CD4-positive, alpha-beta T cell (primary cell): ENCODE results near the gene WFDC2. TPM values are rescaled to one million over a fixed set of nuclear protein-coding genes. Genes with fewer than 3 reads are reported as not detected.

ENCODE experiments used
- ATAC-seq: fragments of 200-7000 bp; cut with Tn5 transposase; one replicate; pipeline ENCODE4 v1.10.0; 2022; ENCODE audit warnings: mild to moderate bottlenecking; ENCODE audit not compliant: poor library complexity
- CTCF ChIA-PET: fragments of 350-600 bp; sonication (Branson Sonifier 250); formaldehyde crosslinking; loops from one replicate; lab custom pipeline; 2021; ENCODE audit warnings: antibody characterized with exemption, inconsistent platforms; lab: Charles Lee
- POLR2A ChIA-PET: fragments of 350-600 bp; sonication (Branson Sonifier 250); formaldehyde crosslinking; loops from one replicate; lab custom pipeline; 2021; ENCODE audit warnings: antibody characterized with exemption, inconsistent platforms; lab: Charles Lee
- DNase-seq, 14 experiments: peaks; one replicate each; pipeline ENCODE4 v3.0.0-alpha.2; 2013 to 2020; ENCODE audit warnings: mixed read lengths in 2 of 14
- H3K27ac ChIP-seq, 2 donors: one replicate each; pipeline versions ENCODE4 v1.5.1 to v1.7.0; 2013; ENCODE audit warnings: low read length in 2 of 2, low read depth in 1 of 2, mild to moderate bottlenecking in 1 of 2
- H3K27me3 ChIP-seq, 2 experiments: 1 replicate in 1 of 2; 2 replicates in 1 of 2; pipeline versions ENCODE4 v1.6.1 to v1.7.0; 2013; ENCODE audit warnings: low read length in 2 of 2, control low read depth in 1 of 2, mild to moderate bottlenecking in 1 of 2, moderate library complexity in 1 of 2; ENCODE audit not compliant: insufficient read depth in 2 of 2, control insufficient read depth in 1 of 2
- H3K36me3 ChIP-seq: one replicate; pipeline ENCODE4 v1.6.1; 2013; ENCODE audit warnings: low read length, control low read depth; ENCODE audit not compliant: insufficient read depth
- H3K4me1 ChIP-seq: one replicate; pipeline ENCODE4 v1.6.1; 2013; ENCODE audit warnings: low read length, control low read depth; ENCODE audit not compliant: insufficient read depth
- H3K4me3 ChIP-seq: one replicate; pipeline ENCODE4 v1.5.1; 2013; ENCODE audit warnings: mild to moderate bottlenecking, low read length, moderate library complexity
- H3K9me3 ChIP-seq, 2 experiments: 1 replicate in 1 of 2; 2 replicates in 1 of 2; pipeline versions ENCODE4 v1.6.1 to v1.7.0; 2013; ENCODE audit warnings: low read length in 2 of 2, mild to moderate bottlenecking in 2 of 2, control low read depth in 1 of 2, moderate library complexity in 1 of 2; ENCODE audit not compliant: control insufficient read depth in 1 of 2, insufficient read depth in 1 of 2
- H3K27ac Mint-ChIP-seq: one replicate; pipeline ENCODE4 v1.8.0; 2020; ENCODE audit warnings: mixed read lengths
- H3K27me3 Mint-ChIP-seq: one replicate; pipeline ENCODE4 v1.8.0; 2021; ENCODE audit warnings: mixed read lengths
- H3K36me3 Mint-ChIP-seq: one replicate; pipeline ENCODE4 v1.8.0; 2021; ENCODE audit warnings: low read depth, mixed read lengths
- H3K4me1 Mint-ChIP-seq: one replicate; pipeline ENCODE4 v1.8.0; 2021; ENCODE audit warnings: low read depth, mixed read lengths
- H3K4me3 Mint-ChIP-seq: one replicate; pipeline ENCODE4 v1.8.0; 2020; ENCODE audit warnings: mild to moderate bottlenecking, mixed read lengths
- H3K9me3 Mint-ChIP-seq: one replicate; pipeline ENCODE4 v1.8.0; 2020; ENCODE audit warnings: mixed read lengths
- intact Hi-C, 2 experiments: fragments of 100-400 bp; cut with DNase I in 1 of 2; cut with micrococcal nuclease in 1 of 2; formaldehyde crosslinking; loops; one replicate each; pipeline versions ENCODE4 v1.15.1 to v1.9.0; 2023 to 2025; cut with DNase I, micrococcal nuclease
- total RNA-seq, 174 experiments: library from RNA in 2 of 174; stranded (reverse) in 2 of 174; gene quantifications; one replicate each; pipeline ENCODE4 v1.2.3 and lab custom pipeline; 2021 to 2026
- TF ChIP-seq, protein P1 (sequence below): fragments of 200-600 bp; IDR thresholded peaks from one replicate; pipeline ENCODE4 v1.8.0; 2022; ENCODE audit warnings: antibody characterized with exemption, mild to moderate bottlenecking

Gene WFDC2
- total RNA-seq, 2 experiments from 2014 or later: not detected

DNA sequence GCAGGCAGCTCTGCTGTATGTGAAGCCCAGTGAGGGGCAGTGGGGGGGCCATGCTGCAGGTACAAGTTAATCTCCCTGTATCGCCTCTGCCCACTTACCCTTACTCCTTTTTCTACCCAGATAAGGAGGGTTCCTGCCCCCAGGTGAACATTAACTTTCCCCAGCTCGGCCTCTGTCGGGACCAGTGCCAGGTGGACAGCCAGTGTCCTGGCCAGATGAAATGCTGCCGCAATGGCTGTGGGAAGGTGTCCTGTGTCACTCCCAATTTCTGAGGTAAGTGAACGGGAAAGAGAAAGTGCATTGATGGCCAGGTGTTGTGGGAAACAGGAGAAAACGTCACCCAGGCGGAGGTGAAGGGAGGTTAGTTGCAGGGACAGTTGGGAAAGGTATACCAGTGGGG lies 10.3 kb downstream of the WFDC2 start:
- H3K9me3 Mint-ChIP-seq: no peaks in the 10 kb centered on the region
- ChIA-PET POLR2A (no interaction called here), CTCF (no interaction called here)
- H3K27ac Mint-ChIP-seq: no peak overlapping the region
- no peak overlapping the region for H3K4me3 Mint-ChIP-seq
- H3K27ac ChIP-seq: no peak overlapping the region
- H3K4me1 ChIP-seq: no peaks in the 10 kb centered on the region
- intact Hi-C loops: no loop called here
- no peaks in the 10 kb centered on the region for H3K36me3 Mint-ChIP-seq
- no peaks in the 10 kb centered on the region for H3K4me1 Mint-ChIP-seq
- TF ChIP-seq, protein P1, sequence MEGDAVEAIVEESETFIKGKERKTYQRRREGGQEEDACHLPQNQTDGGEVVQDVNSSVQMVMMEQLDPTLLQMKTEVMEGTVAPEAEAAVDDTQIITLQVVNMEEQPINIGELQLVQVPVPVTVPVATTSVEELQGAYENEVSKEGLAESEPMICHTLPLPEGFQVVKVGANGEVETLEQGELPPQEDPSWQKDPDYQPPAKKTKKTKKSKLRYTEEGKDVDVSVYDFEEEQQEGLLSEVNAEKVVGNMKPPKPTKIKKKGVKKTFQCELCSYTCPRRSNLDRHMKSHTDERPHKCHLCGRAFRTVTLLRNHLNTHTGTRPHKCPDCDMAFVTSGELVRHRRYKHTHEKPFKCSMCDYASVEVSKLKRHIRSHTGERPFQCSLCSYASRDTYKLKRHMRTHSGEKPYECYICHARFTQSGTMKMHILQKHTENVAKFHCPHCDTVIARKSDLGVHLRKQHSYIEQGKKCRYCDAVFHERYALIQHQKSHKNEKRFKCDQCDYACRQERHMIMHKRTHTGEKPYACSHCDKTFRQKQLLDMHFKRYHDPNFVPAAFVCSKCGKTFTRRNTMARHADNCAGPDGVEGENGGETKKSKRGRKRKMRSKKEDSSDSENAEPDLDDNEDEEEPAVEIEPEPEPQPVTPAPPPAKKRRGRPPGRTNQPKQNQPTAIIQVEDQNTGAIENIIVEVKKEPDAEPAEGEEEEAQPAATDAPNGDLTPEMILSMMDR: no peak
- peaks cover 20 to 31% of the 10 kb centered on the region in 2 experiments for H3K27me3 ChIP-seq
- no peak overlapping the region for H3K4me3 ChIP-seq
- ATAC-seq (no peak), DNase-seq (no peak)
- H3K27me3 Mint-ChIP-seq: peaks cover 56% of the 10 kb centered on the region
- peaks cover 0 to 13% of the 10 kb centered on the region in 2 experiments for H3K9me3 ChIP-seq
- H3K36me3 ChIP-seq: no peaks in the 10 kb centered on the region

DNA sequence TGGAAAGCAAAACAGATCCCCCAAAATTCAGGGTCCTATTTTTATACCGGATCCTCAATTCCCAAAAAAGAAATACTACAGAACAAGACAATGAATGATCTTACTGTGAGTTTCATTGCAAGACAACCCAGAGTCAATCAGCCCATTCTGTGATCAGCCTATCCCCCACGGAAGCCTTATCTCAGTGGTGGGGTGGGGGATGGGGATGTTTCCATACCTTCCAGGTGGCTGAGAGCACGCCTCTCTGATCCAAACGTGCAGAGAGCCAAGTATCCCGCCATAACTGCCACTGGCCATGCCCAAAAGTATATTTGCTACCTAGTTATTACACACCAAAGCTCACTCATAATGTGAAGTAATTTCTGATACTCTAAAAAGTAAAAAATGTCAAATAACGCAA lies 15.1 kb downstream of the WFDC2 start:
- Mint-ChIP-seq H3K27me3 (peaks cover 80% of the 10 kb centered on the region), H3K4me1 (no peaks in the 10 kb centered on the region), H3K4me3 (no peak overlapping the region), H3K36me3 (no peaks in the 10 kb centered on the region), H3K27ac (no peak overlapping the region), H3K9me3 (no peaks in the 10 kb centered on the region)
- ATAC-seq: no peak
- POLR2A ChIA-PET: no interaction called here
- Histone ChIP-seq H3K4me1 (no peaks in the 10 kb centered on the region), H3K9me3 (no peaks in the 10 kb centered on the region), H3K27ac (no peak overlapping the region), H3K27me3 (peaks cover 16 to 22% of the 10 kb centered on the region in 2 experiments), H3K4me3 (no peak overlapping the region), H3K36me3 (no peaks in the 10 kb centered on the region)
- DNase-seq: no peak
- CTCF ChIA-PET: no interaction called here
- TF ChIP-seq, protein P1: no peak
- intact Hi-C loops: no loop called here

DNA sequence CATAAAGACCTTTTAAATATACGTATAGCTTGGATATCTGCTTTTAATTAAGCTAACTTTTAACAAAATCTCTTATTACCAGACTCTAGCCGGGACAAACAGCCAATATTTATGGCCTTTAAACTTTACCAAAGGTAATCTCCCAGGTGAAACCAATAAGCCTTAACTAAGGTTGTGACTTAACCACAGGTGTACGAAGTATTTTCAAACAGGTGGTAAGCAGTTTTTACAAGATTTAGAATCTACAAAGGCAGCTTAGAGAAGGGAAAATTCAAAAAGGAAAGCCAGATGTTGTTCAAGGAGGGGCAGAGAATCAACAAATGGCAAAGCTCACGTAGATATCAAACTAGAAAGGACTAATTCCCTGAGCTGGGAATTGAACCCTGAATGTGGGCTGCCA lies 15.8 kb downstream of the WFDC2 start:
- H3K27ac ChIP-seq: no peak overlapping the region
- POLR2A ChIA-PET: interaction anchor here (0.7 kb wide), 1 partner anchor 672 kb away, joined by 3 read pairs; no protein-coding TSS in a partner anchor
- peaks cover 77% of the 10 kb centered on the region for H3K27me3 Mint-ChIP-seq
- no peaks in the 10 kb centered on the region for H3K4me1 ChIP-seq
- ATAC-seq (no peak), DNase-seq (no peak)
- H3K27me3 ChIP-seq: peaks cover 13 to 19% of the 10 kb centered on the region in 2 experiments
- H3K4me3 Mint-ChIP-seq: no peak overlapping the region
- intact Hi-C loops: no loop called here
- H3K27ac Mint-ChIP-seq: no peak overlapping the region
- H3K36me3 ChIP-seq: no peaks in the 10 kb centered on the region
- H3K9me3 ChIP-seq: no peaks in the 10 kb centered on the region
- CTCF ChIA-PET: no interaction called here
- H3K4me3 ChIP-seq: no peak overlapping the region
- no peaks in the 10 kb centered on the region for H3K9me3 Mint-ChIP-seq
- no peaks in the 10 kb centered on the region for H3K36me3 Mint-ChIP-seq
- no peaks in the 10 kb centered on the region for H3K4me1 Mint-ChIP-seq
- TF ChIP-seq, protein P1: no peak
